NCI-H82 (cell line): ENCODE results near the gene WDR82.
A peak's percentile ranks its signal among the peaks of the same experiment; 100 is the strongest.

Experiments used
- DNase-seq: peaks from one replicate; lab custom pipeline; 2025; lab: John Stamatoyannopoulos, UW

The WDR82 gene

GRCh38 chr3:52222319-52223221, 55.9 kb downstream of the WDR82 start:
- DNase-seq = no peak

DNA sequence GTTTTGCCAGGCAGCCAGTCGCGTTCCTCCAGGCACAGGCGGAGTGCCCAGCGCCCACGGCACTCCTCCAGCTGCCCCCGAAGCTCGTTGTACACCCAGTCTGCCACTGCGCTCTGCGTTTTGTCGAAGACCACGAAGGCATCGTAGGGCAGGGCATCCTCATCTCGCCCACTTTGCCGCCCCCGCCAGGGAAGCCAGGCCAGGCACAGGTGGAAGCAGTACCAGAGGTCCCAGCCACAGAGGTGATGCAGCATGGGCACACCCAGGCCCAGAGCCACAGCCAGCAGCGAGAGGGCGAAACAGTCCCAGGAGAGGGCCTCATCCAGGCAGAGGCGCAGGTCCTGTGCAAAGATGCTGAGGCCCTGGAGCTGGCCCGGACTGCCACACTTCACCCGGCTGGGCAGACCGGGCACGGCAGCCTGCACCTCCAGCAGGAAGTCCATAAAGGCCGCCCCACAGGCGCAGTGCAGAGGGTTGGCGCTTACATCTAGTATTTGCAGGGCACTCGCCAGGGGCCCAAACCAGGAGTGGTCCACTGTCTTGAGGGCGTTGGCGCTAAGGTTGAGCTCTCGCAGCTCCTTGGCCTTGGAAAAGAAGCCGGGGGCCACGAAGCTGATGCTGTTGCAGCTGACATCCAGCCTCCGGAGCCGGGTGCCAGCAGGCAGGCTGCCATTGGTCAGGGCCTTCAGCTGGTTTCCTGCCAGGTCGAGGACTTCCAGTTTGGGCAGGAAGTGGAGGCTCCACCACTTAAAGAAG, 56.7 kb downstream of the WDR82 start:
- DNase-seq = no peak

DNA sequence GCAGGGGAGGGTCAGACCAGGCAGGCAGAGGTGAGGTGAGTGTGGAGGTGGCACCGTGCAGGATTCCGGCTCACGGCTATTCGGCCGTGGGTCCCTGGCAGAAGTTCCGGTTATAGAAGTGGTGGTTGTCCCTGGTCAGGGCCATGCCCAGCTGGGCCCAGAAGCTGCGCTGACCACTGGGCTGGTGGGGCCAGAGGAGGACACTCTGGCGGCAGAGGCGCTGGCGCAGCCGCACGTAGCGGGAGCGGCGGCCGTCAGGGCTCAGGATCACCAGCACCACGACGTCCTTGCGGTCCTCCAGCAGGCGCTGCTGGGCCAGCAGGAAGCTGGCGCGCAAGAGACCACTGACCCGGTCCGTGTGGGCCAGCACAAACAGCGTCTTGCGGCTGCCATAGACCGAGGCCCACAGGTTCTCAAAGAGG, 57.3 kb downstream of the WDR82 start:
- DNase-seq = no peak

DNA sequence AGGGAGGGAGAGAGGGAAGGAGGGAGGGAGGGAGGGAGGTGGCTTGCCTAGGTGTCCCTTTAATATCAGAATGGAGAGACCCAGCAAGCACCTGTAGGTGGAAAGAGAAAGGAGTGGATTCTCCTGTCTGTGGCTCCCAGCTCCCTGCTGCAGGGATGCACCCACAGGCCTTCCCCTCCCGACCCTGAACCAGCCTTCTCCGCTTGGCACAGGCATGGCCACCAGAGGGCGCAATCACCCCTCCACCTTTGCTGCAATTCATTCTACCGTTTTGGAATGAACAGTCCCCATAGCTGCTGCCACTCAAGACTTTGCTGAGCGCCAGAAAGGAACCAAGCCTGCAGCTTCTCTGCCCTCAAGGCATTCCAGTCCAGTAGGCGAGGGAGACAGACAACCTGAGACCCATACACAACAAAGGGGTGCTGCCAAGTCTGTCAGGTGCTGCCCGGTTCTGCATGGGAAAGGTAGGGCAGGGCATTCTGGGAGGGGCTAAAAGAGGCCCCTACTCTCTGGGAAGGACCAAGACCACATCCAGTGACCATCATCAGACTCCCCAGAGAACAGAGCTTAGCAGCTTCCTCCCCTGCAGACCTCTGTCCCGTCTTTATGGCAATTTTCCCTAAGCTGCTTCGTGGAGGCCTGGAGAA, 57.9 kb downstream of the WDR82 start:
- DNase-seq = peak; percentile 83

- no peak for DNase-seq
These were observed 59.4 kb downstream of the WDR82 start for GRCh38 chr3:52218937-52219650.

GRCh38 chr3:52218454-52218853, 60.0 kb downstream of the WDR82 start:
- no peak for DNase-seq

DNA sequence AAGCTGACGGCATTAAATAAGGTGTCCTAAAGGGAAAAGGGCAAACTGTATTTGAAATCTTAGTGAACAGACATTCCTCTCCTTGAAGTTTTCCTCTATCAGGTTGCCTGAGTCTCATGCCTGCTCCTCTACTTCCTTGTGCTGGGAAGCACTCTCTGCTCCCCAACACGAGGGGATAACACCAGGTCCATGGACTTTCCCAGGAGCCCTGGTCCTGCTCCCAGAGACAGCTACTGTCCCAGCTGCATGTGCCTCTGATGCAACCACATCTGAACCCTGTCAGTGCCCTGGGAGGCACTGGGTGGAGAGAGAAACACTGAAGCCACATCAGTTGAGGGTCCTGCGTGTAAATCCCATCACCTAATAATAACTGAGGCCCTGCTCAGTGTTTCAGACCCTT, 60.4 kb downstream of the WDR82 start:
- DNase-seq = no peak

GRCh38 chr3:52217409-52217805, 61.0 kb downstream of the WDR82 start:
- DNase-seq = no peak

DNA sequence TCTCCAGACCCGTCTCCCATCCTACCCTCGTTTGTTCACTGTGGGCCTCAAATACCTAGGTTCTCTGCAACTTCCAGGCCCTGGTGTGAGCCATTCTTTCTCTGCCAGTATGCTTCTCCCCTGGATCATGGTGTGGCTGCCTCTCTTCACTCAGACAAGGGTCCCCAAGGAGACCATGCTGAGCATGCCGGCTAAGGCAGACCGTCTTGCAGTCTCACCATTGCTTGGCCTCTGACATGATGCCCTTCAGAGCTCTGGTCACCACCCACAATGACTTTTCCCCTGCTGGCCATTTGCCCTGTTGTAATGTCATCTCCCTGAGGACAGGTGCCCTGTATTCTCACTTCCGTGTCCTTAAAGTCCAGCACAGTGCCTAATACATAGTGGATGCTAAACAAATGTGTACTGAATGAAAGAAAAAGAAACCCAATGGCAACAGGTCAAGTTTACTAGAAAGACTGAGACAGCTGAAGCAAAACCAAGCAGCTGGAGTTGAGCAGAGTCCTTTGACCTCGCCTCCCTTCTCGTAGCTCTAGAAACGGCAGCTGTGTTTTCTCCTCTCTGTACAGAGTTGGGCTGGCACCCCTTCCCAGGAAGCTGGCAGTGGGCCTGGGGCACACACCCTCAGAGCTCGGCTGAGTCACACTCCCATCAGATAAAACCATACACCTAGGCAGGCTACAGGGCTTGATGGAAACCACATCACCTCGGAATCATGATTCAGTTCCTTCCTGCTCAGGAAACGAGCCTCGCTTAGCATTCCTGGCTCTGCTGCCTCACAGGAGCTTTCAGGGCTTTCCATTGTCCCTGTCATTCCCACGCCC, 61.7 kb downstream of the WDR82 start:
- DNase-seq = no peak

- no peak for DNase-seq
These were observed 63.1 kb downstream of the WDR82 start for GRCh38 chr3:52215351-52215750.

DNA sequence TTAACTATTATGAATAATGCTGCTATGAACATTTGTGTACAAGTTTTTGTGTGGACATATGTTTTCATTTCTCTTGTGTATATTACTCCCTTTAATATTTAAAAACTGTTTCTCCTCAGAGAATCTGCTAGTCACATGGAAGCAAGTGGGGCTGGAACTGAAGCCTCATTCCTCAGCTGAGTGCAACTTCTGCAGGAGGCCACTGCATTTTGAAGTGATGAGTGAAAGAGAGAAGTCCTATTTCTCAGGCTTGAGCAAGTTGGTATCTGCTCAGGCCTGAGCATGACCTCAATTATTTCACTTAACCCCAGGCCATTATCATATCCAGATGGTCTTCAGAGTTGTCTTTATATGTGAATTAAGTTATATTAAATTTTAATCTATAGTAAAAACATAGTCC, 64.5 kb downstream of the WDR82 start:
- DNase-seq = no peak

DNA sequence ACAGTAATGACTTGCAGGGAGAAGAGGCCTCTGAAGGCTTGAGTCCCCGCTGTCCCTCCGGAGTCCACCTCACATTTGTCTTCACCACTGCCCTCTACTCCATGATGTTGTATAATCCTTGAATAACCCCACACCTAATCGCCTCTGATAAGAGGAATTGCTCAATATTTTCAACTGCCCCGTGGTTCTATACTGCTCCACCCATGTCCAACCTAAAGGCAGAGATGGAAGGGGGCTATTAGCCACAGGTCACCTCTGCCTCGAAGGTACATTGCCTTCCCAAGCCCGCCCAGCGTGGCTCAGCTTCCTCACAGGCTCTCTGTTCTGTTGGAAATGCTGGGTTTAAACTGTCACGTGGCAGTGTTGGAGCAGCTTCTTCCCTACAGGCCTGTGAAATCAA, 65.4 kb downstream of the WDR82 start:
- no peak for DNase-seq

DNA sequence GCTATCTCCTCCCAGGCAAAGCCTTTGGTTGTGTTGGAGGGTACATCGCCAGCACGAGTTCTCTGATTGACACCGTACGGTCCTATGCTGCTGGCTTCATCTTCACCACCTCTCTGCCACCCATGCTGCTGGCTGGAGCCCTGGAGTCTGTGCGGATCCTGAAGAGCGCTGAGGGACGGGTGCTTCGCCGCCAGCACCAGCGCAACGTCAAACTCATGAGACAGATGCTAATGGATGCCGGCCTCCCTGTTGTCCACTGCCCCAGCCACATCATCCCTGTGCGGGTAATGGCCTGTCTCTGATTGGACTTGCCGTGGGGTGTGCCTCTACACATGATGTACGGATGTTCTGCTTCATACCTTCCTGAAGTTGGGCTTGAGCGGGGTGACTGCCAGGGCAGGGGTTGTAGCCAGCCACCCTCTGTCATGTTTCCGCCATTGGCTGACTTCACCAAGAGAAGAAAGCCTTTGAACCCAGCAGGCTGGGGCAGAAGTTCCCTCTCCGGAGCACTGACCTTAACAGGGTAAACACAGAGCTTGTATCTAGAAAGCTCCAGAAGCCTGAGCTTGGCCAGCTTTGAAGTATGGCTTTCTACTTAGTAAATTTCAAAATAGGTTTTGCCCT, 67.1 kb downstream of the WDR82 start:
- no peak for DNase-seq

- no peak for DNase-seq
These were observed 67.9 kb downstream of the WDR82 start for GRCh38 chr3:52210550-52211046.

DNA sequence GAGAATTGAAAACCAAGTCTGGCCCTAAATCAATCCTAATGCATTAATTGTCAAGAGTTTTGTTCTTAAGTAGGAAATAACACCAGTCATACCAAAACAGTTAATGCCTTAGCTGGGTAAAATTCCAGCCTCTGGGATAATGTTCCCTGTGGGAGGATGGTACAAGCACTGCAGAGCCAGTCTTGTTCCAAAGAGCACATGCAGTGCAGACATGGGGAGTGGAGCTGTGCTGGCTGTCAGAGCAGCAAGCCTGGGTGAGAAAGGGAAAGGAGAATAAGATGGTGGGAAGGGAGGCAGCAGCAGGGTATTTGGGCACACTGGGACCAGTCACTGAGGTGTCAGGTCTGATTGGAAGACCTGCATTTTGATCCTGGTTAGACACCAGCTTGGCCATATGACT, 68.4 kb downstream of the WDR82 start:
- no peak for DNase-seq

DNA sequence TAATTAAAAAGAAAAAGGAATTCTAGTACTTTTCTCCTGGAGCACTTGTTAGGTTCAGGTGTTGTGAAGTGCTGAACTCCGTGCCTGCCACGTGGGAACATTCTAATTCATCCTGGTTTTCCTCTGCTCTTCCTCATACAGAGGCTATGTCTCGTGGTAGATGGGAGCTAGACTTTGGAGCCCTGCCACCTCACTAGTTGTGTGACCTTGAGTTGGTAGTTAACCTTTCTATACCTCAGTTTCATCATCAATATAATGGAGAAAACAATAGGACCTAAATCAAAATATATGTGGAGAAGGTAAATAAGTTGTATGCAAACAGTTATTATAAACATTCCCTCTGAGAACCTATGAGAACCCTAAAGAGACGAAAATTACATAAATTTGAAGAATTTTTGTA, 69.9 kb downstream of the WDR82 start:
- DNase-seq = no peak

GRCh38 chr3:52205727-52206372, 72.6 kb downstream of the WDR82 start:
- DNase-seq = no peak
